Measurements from ENCODE around the gene JAZF1.

JAZF1 gene

GRCh38 chr7:27843584-27844305 is 336.9 kb downstream of the JAZF1 start:
- H3K36me3 ChIP-seq: peaks cover 22% of the 10 kb centered on the region
- TF ChIP-seq CTCF (IDR thresholded peaks at IDR 0.05): no peak
- H3K4me1 ChIP-seq (ENCODE audit: control insufficient read depth in 1 of 2, insufficient read depth in 1 of 2, low read depth in 1 of 2, low read length in 1 of 2): no peaks in the 10 kb centered on the region
- no peaks in the 10 kb centered on the region for H3K27me3 ChIP-seq
- H3K4me3 ChIP-seq (ENCODE audit: low read depth in 1 of 2, low read length in 1 of 2): no peak overlapping the region
- no peaks in the 10 kb centered on the region for H3K9me3 ChIP-seq
- no peak overlapping the region for H3K27ac ChIP-seq

- H3K27ac ChIP-seq: no peak overlapping the region
- H3K27me3 ChIP-seq: no peaks in the 10 kb centered on the region
- H3K4me3 ChIP-seq (ENCODE audit: low read depth in 1 of 2, low read length in 1 of 2): no peak overlapping the region
- H3K9me3 ChIP-seq: no peaks in the 10 kb centered on the region
- TF ChIP-seq CTCF (IDR thresholded peaks at IDR 0.05): no peak
- no peaks in the 10 kb centered on the region for H3K4me1 ChIP-seq (ENCODE audit: control insufficient read depth in 1 of 2, insufficient read depth in 1 of 2, low read depth in 1 of 2, low read length in 1 of 2)
- peaks cover 29% of the 10 kb centered on the region for H3K36me3 ChIP-seq
Observed at GRCh38 chr7:27842851-27843250, 337.7 kb downstream of the JAZF1 start.

GRCh38 chr7:27842094-27842692 is 338.4 kb downstream of the JAZF1 start:
- Histone ChIP-seq H3K9me3 (no peaks in the 10 kb centered on the region), H3K27ac (no peak overlapping the region), H3K4me1 (ENCODE audit: control insufficient read depth in 1 of 2, insufficient read depth in 1 of 2, low read depth in 1 of 2, low read length in 1 of 2) (no peaks in the 10 kb centered on the region), H3K36me3 (peaks cover 32% of the 10 kb centered on the region), H3K27me3 (no peaks in the 10 kb centered on the region), H3K4me3 (ENCODE audit: low read depth in 1 of 2, low read length in 1 of 2) (no peak overlapping the region)
- TF ChIP-seq CTCF (IDR thresholded peaks at IDR 0.05): no peak

GRCh38 chr7:27840760-27841364 is 339.7 kb downstream of the JAZF1 start:
- Histone ChIP-seq H3K4me3 (ENCODE audit: low read depth in 1 of 2, low read length in 1 of 2) (no peak overlapping the region), H3K4me1 (ENCODE audit: control insufficient read depth in 1 of 2, insufficient read depth in 1 of 2, low read depth in 1 of 2, low read length in 1 of 2) (no peaks in the 10 kb centered on the region), H3K27ac (no peak overlapping the region), H3K9me3 (no peaks in the 10 kb centered on the region), H3K27me3 (no peaks in the 10 kb centered on the region), H3K36me3 (peaks cover 42% of the 10 kb centered on the region)
- no peak for TF ChIP-seq CTCF (IDR thresholded peaks at IDR 0.05)

GRCh38 chr7:27840313-27840712 is 340.3 kb downstream of the JAZF1 start:
- TF ChIP-seq CTCF (IDR thresholded peaks at IDR 0.05): no peak
- Histone ChIP-seq H3K4me1 (ENCODE audit: control insufficient read depth in 1 of 2, insufficient read depth in 1 of 2, low read depth in 1 of 2, low read length in 1 of 2) (no peaks in the 10 kb centered on the region), H3K4me3 (ENCODE audit: low read depth in 1 of 2, low read length in 1 of 2) (no peak overlapping the region), H3K36me3 (peaks cover 46% of the 10 kb centered on the region), H3K27ac (no peak overlapping the region), H3K27me3 (no peaks in the 10 kb centered on the region), H3K9me3 (no peaks in the 10 kb centered on the region)
